ENCODE results near the gene GPR15LG.

Gene GPR15LG

GRCh38 chr10:84214612-84215235 is 41.1 kb downstream of the GPR15LG start:
- DNase-seq (ENCODE audit: low spot score): no peak

DNA sequence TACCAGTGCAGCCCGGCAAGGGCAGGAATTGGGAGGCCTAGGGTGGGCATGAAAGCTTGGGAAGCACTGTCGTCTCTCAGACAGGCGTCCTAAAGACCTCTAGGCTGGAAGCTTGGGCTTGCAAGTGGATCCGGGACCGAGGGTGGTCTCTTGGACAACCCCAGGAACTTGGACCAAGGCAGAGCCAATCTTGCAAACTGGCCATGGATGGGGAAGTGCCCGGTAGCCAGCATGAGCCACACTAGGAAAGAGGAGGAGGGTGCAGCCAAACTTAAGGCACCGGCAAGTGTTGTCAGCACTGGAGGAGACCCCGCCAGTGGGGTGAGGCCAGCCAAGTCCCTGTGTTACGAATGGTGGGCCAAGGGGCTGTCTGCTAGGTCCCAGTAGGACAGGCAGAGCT is 43.2 kb downstream of the GPR15LG start:
- DNase-seq (ENCODE audit: low spot score): no peak

DNA sequence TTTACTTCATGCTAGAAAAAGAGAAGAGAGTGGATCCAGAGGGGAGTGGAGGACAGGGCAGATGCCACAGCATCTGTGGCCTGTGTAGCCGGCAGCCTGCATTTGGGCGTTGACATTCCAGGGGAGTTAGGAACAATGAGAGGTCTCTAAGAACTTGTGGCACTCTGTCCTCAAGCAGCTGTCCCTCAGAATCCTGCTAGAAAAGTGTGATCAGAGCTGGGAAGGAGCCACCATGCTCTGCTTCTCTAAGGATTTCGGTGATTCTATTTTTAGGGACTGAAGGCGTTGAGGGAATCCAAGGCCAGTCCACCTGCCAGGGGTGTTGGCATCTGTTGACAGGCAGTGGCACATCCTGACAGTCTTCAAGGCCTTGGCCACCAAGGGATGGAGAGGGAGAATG is 44.1 kb downstream of the GPR15LG start:
- DNase-seq (ENCODE audit: low spot score): no peak

DNA sequence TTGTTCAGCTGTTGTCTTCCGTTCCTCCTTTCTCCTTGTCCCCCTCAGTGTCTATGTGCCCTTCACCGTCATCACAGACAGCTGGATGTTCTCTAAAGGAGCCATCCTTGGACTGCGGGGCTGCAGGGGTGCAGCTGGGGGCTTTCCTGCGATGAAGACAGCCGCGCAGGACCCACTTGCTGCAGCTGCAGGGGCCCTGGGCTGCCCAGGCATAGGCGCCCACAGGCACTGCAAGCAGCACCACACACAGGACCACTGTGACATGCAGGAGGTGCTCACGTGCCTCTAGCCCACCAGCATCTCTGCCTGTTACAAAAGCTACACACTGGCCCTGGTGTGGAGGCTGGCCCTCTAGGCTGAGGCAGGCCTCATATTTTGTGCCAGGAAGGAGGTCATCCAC is 48.3 kb downstream of the GPR15LG start:
- DNase-seq (ENCODE audit: low spot score): no peak

GRCh38 chr10:84224411-84225028 is 50.9 kb downstream of the GPR15LG start:
- no peak for DNase-seq (ENCODE audit: low spot score)

GRCh38 chr10:84225427-84226173 is 52.0 kb downstream of the GPR15LG start, which contains the start of gene LRIT2:
LRIT2 (minus strand) TSS chr10:84225544; CDS start chr10:84225520, 24 bp downstream.
- DNase-seq (ENCODE audit: low spot score): no peak

- no peak for DNase-seq (ENCODE audit: low spot score)
These were observed 53.0 kb downstream of the GPR15LG start for GRCh38 chr10:84226616-84227015.

DNA sequence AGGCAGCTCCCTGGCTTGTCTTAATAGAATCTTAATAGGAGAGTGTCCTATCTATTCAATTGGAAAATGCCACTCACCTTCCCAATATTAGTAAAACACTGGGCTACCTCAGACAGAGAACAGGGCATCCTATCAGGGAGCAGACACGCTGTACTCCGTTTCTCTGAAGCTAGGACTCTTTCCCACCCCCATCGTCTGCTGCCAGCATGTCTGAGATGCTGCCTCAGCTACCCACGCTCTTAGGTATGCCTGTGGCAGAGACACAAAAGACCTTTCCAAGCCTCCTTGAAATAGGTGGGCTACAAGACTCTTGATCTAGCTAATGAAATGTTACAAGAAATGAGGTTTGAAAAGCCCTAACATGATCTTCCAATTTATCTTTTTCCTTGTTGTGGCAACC is 54.2 kb downstream of the GPR15LG start:
- no peak for DNase-seq (ENCODE audit: low spot score)

GRCh38 chr10:84230359-84230758 is 56.8 kb downstream of the GPR15LG start:
- no peak for DNase-seq (ENCODE audit: low spot score)

- DNase-seq (ENCODE audit: low spot score): no peak
These were observed 58.8 kb downstream of the GPR15LG start for GRCh38 chr10:84232376-84232775.

DNA sequence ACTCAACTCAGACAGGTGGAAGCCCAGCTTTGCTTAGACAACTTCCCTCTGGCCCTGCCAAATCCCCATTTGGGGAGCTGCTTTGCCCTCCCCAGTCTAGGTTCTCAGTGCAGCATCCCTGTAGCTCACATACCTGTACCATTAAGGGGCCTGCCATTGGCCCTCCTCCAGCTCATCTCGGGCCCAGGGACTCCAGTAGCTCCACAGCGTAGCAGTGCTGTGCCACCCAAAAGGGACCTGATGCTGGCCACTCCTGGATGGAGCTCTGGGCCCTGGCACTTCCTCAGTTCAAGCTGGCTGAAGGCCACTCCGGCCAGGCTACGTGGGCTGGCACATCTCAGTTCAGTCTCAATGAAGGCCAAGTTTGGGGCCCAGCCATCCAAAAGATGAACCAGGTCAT is 60.3 kb downstream of the GPR15LG start:
- DNase-seq (ENCODE audit: low spot score): no peak

GRCh38 chr10:84234479-84234878 is 60.9 kb downstream of the GPR15LG start:
- no peak for DNase-seq (ENCODE audit: low spot score)
